OCI-LY3 (cell line): ENCODE measurements around the gene RPS6KA2.

Experiments used
- H2AFZ ChIP-seq: fragments of 200-600, 300-600 bp; shearing (Covaris generic); 2 replicates; pipeline ENCODE4 v1.6.0; 2014; ENCODE audit warnings: antibody characterized with exemption, low read depth, low read length
- H3K27ac ChIP-seq: fragments of 200-600, 300-600 bp; sonication (generic); 2 replicates; pipeline ENCODE4 v1.5.1; 2014; ENCODE audit warnings: mild to moderate bottlenecking, low read length, moderate library complexity, mixed read lengths
- H3K27me3 ChIP-seq: fragments of 200-600, 300-600 bp; sonication (generic); 2 replicates; pipeline ENCODE4 v1.6.1; 2014; ENCODE audit warnings: low read depth, low read length, mixed read lengths
- H3K36me3 ChIP-seq: fragments of 200-600, 300-600 bp; sonication (generic); replicated peaks from 2 replicates; pipeline ENCODE3; 2014; ENCODE audit warnings: low read depth, low read length, mixed read lengths
- H3K4me1 ChIP-seq: fragments of 300-600, 200-600 bp; sonication (generic); 2 replicates; pipeline ENCODE4 v1.6.1; 2014; ENCODE audit warnings: low read length, mixed read lengths
- H3K4me2 ChIP-seq: fragments of 200-600, 300-600 bp; sonication (generic); 2 replicates; pipeline ENCODE4 v1.6.1; 2014; ENCODE audit warnings: low read length, mixed read lengths
- H3K4me3 ChIP-seq: fragments of 300-600, 200-600 bp; sonication (generic); 2 replicates; pipeline ENCODE4 v1.5.1; 2014; ENCODE audit warnings: antibody characterized with exemption, mild to moderate bottlenecking, low read length, moderate library complexity
- H3K79me2 ChIP-seq: fragments of 300-600, 200-600 bp; shearing (Covaris generic); 2 replicates; pipeline ENCODE4 v1.6.1; 2014; ENCODE audit warnings: mild to moderate bottlenecking, low read length, mixed read lengths
- H3K9ac ChIP-seq: fragments of 300-600, 200-600 bp; shearing (Covaris generic); 2 replicates; pipeline ENCODE4 v1.6.0; 2014; ENCODE audit warnings: mild to moderate bottlenecking, low read length, moderate library complexity
- H3K9me3 ChIP-seq: fragments of 200-600, 300-600 bp; shearing (Covaris generic); 2 replicates; pipeline ENCODE4 v1.6.1; 2014; ENCODE audit warnings: low read length, mixed read lengths; ENCODE audit not compliant: insufficient read depth
- H4K20me1 ChIP-seq: fragments of 200-600, 300-600 bp; sonication (generic); 2 replicates; pipeline ENCODE4 v1.6.1; 2016; ENCODE audit warnings: low read length, mixed read lengths; ENCODE audit not compliant: insufficient read depth
- CTCF ChIP-seq: fragments of 200-600, 300-600 bp; sonication (generic); IDR thresholded peaks from 2 replicates; pipeline ENCODE4 v1.5.1; 2014; ENCODE audit warnings: antibody characterized with exemption, low read length, low read depth
- EZH2phosphoT487 ChIP-seq: fragments of 200-600 bp; shearing (Covaris generic); IDR thresholded peaks from 2 replicates; pipeline ENCODE4 v1.6.1; 2018; ENCODE audit warnings: antibody characterized with exemption, mixed run types, low read depth

RPS6KA2 gene

GRCh38 chr6:166642646-166643045, 15.6 kb upstream of the RPS6KA2 start:
- no peaks in the 10 kb centered on the region for H3K4me1 ChIP-seq
- H3K27ac ChIP-seq: no peak overlapping the region
- no peaks in the 10 kb centered on the region for H3K9me3 ChIP-seq
- no peaks in the 10 kb centered on the region for H4K20me1 ChIP-seq
- H3K4me3 ChIP-seq: no peak overlapping the region
- H3K79me2 ChIP-seq: no peaks in the 10 kb centered on the region
- H3K27me3 ChIP-seq: peaks cover 29% of the 10 kb centered on the region
- H2AFZ ChIP-seq: no peak overlapping the region
- TF ChIP-seq CTCF (no peak), EZH2phosphoT487 (no peak)
- H3K36me3 ChIP-seq: no peaks in the 10 kb centered on the region
- no peak overlapping the region for H3K4me2 ChIP-seq
- no peak overlapping the region for H3K9ac ChIP-seq

GRCh38 chr6:166640342-166641043, 13.4 kb upstream of the RPS6KA2 start:
- TF ChIP-seq EZH2phosphoT487 (no peak), CTCF (no peak)
- no peaks in the 10 kb centered on the region for H3K9me3 ChIP-seq
- no peaks in the 10 kb centered on the region for H3K79me2 ChIP-seq
- H4K20me1 ChIP-seq: no peaks in the 10 kb centered on the region
- no peak overlapping the region for H3K4me2 ChIP-seq
- no peak overlapping the region for H3K9ac ChIP-seq
- no peaks in the 10 kb centered on the region for H3K4me1 ChIP-seq
- no peaks in the 10 kb centered on the region for H3K36me3 ChIP-seq
- H3K27ac ChIP-seq: no peak overlapping the region
- no peak overlapping the region for H3K4me3 ChIP-seq
- peaks cover 29% of the 10 kb centered on the region for H3K27me3 ChIP-seq
- no peak overlapping the region for H2AFZ ChIP-seq

- Histone ChIP-seq H2AFZ (no peak overlapping the region), H3K27me3 (peaks cover 29% of the 10 kb centered on the region), H3K4me2 (no peak overlapping the region)
Observed at GRCh38 chr6:166639921-166640320, 12.9 kb upstream of the RPS6KA2 start.

GRCh38 chr6:166638573-166638964, 11.5 kb upstream of the RPS6KA2 start:
- peaks cover 34% of the 10 kb centered on the region for H3K27me3 ChIP-seq
- no peak overlapping the region for H3K9ac ChIP-seq
- no peaks in the 10 kb centered on the region for H3K4me1 ChIP-seq
- no peaks in the 10 kb centered on the region for H3K79me2 ChIP-seq
- H2AFZ ChIP-seq: no peak overlapping the region
- H3K4me3 ChIP-seq: no peak overlapping the region
- H3K36me3 ChIP-seq: no peaks in the 10 kb centered on the region
- no peaks in the 10 kb centered on the region for H3K9me3 ChIP-seq
- no peak for TF ChIP-seq EZH2phosphoT487
- no peak for TF ChIP-seq CTCF
- no peak overlapping the region for H3K27ac ChIP-seq
- H4K20me1 ChIP-seq: no peaks in the 10 kb centered on the region
- H3K4me2 ChIP-seq: no peak overlapping the region

More at GRCh38 chr6:166639921-166640320, 12.9 kb upstream of the RPS6KA2 start:
- Histone ChIP-seq H4K20me1 (no peaks in the 10 kb centered on the region), H3K36me3 (no peaks in the 10 kb centered on the region), H3K9ac (no peak overlapping the region), H3K4me3 (no peak overlapping the region), H3K79me2 (no peaks in the 10 kb centered on the region), H3K4me1 (no peaks in the 10 kb centered on the region), H3K9me3 (no peaks in the 10 kb centered on the region), H3K27ac (no peak overlapping the region)
- TF ChIP-seq EZH2phosphoT487: no peak
- TF ChIP-seq CTCF: no peak
